Stimulated activated CD4-positive, alpha-beta T cell treated with anti-CD3 and anti-CD28 coated beads, Interleukin-4, amount 100 ng/mL, for 24 hours (primary cell): ENCODE data around the gene KIT.
"Not testable (repeated sequence)": the region's sequence is repeated elsewhere in the genome, so short reads cannot be mapped to it uniquely, and the experiment has no call there.

Experiments used
- DNase-seq: peaks from one replicate; pipeline ENCODE4 v3.0.0-alpha.2; 2020

KIT gene

GRCh38 chr4:54657551-54658251, at the start of gene KIT:
KIT (plus strand) TSS chr4:54657957; CDS start chr4:54658015, 58 bp downstream.
- DNase-seq, result peak; percentile 8

GRCh38 chr4:54609310-54609709, 48.4 kb upstream of the KIT start:
- DNase-seq, result no peak

- DNase-seq, result no peak
Measured at GRCh38 chr4:54614149-54614548, 43.6 kb upstream of the KIT start.

- DNase-seq, result no peak
Measured at GRCh38 chr4:54620773-54621172, 37.0 kb upstream of the KIT start.

- DNase-seq, result no peak
Measured at GRCh38 chr4:54625391-54625790, 32.4 kb upstream of the KIT start.

- DNase-seq, result no peak
Measured at GRCh38 chr4:54626113-54626512, 31.6 kb upstream of the KIT start.

GRCh38 chr4:54632537-54632936, 25.2 kb upstream of the KIT start:
- DNase-seq, result no peak

- DNase-seq, result not testable (repeated sequence)
Measured at GRCh38 chr4:54633102-54633740, 24.5 kb upstream of the KIT start.

GRCh38 chr4:54635318-54635717, 22.4 kb upstream of the KIT start:
- no peak for DNase-seq

GRCh38 chr4:54637325-54637724, 20.4 kb upstream of the KIT start:
- DNase-seq, result no peak

- DNase-seq, result not testable (repeated sequence)
Measured at GRCh38 chr4:54641101-54641500, 16.7 kb upstream of the KIT start.

- DNase-seq, result no peak
Measured at GRCh38 chr4:54643172-54643571, 14.6 kb upstream of the KIT start.

- no peak for DNase-seq
Measured at GRCh38 chr4:54643958-54644751, 13.6 kb upstream of the KIT start.

- no peak for DNase-seq
Measured at GRCh38 chr4:54645830-54646229, 11.9 kb upstream of the KIT start.

GRCh38 chr4:54647070-54647469, 10.7 kb upstream of the KIT start:
- DNase-seq, result no peak

- DNase-seq, result no peak
Measured at GRCh38 chr4:54651050-54651449, 6.7 kb upstream of the KIT start.

GRCh38 chr4:54654753-54655152, 3.0 kb upstream of the KIT start:
- DNase-seq, result no peak

GRCh38 chr4:54657185-54657550, 589 bp upstream of the KIT start:
- no peak for DNase-seq

- peak; percentile 17 for DNase-seq
Measured at GRCh38 chr4:54658252-54659093, 716 bp downstream of the KIT start.

GRCh38 chr4:54659313-54659712, 1.6 kb downstream of the KIT start:
- DNase-seq, result no peak

GRCh38 chr4:54659749-54660535, 2.2 kb downstream of the KIT start:
- DNase-seq, result no peak

- no peak for DNase-seq
Measured at GRCh38 chr4:54660591-54660990, 2.8 kb downstream of the KIT start.
